ENCODE data around the gene RCAN1. TPM values are rescaled to one million over a fixed set of nuclear protein-coding genes. Genes with fewer than 3 reads are reported as not detected.

RCAN1 gene
- total RNA-seq, 2 experiments from 2014 or later, result 1.1 to 1.5 TPM

DNA sequence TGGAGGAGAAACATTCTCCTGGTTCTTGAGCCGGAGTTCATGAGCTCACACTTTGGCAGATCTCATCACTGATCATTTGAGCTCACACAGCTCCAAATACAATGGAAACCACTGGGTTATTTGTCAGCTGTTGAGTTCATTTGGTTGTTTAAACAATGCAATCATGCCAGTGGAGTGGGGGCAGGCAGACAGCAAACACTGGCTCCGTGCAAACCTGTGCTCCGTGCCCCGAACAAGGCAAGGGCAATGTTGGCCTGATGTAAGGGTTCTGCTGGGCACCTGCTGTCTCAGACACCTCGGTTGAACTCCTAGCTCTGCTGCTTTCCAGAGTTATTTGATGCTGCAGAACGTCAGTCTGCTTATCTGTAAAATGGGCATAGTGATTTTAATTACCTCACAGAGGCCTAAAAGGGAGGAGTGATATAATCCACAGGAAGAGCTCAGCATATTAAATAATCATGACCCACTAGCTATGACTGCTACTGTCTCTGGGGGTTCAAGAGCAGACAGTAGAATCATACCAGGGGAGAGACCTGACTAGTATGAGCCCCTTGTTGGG lies 33.9 kb upstream of the RCAN1 start:
- no peak overlapping the region for H3K27ac Mint-ChIP-seq
- no peak for ATAC-seq (ENCODE audit: poor library complexity)
- peaks cover 6% of the 10 kb centered on the region in 2 experiments for H3K27me3 ChIP-seq (ENCODE audit: control insufficient read depth in 1 of 2, insufficient read depth in 2 of 2, low read length in 2 of 2)
- no peaks in the 10 kb centered on the region for H3K4me1 Mint-ChIP-seq (ENCODE audit: low read depth)
- H3K4me3 Mint-ChIP-seq, result no peak overlapping the region
- ChIA-PET CTCF (no interaction called here), POLR2A (no interaction called here)
- intact Hi-C loops (cut with DNase I, micrococcal nuclease), result no loop called here
- peaks cover 46% of the 10 kb centered on the region for H3K27me3 Mint-ChIP-seq
- peaks cover 10% of the 10 kb centered on the region for H3K9me3 Mint-ChIP-seq
- peaks cover 5 to 9% of the 10 kb centered on the region in 2 experiments for H3K9me3 ChIP-seq (ENCODE audit: control insufficient read depth in 1 of 2, insufficient read depth in 1 of 2, low read length in 2 of 2)
- no peak overlapping the region for H3K27ac ChIP-seq (ENCODE audit: low read depth in 1 of 2, low read length in 2 of 2)
- H3K4me1 ChIP-seq (ENCODE audit: insufficient read depth, low read length), result no peaks in the 10 kb centered on the region
- TF ChIP-seq, protein P1, sequence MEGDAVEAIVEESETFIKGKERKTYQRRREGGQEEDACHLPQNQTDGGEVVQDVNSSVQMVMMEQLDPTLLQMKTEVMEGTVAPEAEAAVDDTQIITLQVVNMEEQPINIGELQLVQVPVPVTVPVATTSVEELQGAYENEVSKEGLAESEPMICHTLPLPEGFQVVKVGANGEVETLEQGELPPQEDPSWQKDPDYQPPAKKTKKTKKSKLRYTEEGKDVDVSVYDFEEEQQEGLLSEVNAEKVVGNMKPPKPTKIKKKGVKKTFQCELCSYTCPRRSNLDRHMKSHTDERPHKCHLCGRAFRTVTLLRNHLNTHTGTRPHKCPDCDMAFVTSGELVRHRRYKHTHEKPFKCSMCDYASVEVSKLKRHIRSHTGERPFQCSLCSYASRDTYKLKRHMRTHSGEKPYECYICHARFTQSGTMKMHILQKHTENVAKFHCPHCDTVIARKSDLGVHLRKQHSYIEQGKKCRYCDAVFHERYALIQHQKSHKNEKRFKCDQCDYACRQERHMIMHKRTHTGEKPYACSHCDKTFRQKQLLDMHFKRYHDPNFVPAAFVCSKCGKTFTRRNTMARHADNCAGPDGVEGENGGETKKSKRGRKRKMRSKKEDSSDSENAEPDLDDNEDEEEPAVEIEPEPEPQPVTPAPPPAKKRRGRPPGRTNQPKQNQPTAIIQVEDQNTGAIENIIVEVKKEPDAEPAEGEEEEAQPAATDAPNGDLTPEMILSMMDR (IDR thresholded peaks at IDR 0.05), result no peak
- no peaks in the 10 kb centered on the region for H3K36me3 ChIP-seq (ENCODE audit: insufficient read depth, low read length)
- no peak overlapping the region for H3K4me3 ChIP-seq (ENCODE audit: low read length)
- no peaks in the 10 kb centered on the region for H3K36me3 Mint-ChIP-seq (ENCODE audit: low read depth)
- DNase-seq, result no peak

DNA sequence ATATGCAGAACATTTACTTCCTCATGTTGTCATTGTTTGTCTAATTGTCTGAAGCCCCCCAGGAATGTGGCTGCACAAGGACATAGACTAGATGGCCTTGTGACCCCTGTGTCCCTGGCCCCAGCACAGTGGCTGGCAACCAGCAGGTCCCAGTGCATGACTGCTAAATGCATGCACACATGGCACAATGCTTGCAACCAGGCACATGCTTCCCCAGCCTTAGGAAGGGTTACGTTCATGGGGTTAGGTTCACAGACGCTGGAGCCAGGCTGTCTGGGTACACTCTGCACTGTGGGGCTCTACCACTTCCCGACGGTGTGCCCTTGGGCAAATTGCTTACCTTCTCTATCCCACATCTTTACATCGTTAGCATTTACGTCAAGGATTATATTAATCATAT lies 32.6 kb upstream of the RCAN1 start:
- H3K27me3 ChIP-seq (ENCODE audit: control insufficient read depth in 1 of 2, insufficient read depth in 2 of 2, low read length in 2 of 2), result peaks cover under 1 to 1% of the 10 kb centered on the region in 2 experiments
- no peak for DNase-seq
- H3K36me3 Mint-ChIP-seq (ENCODE audit: low read depth), result no peaks in the 10 kb centered on the region
- ChIA-PET POLR2A (no interaction called here), CTCF (no interaction called here)
- H3K27ac Mint-ChIP-seq, result no peak overlapping the region
- TF ChIP-seq, protein P1 (IDR thresholded peaks at IDR 0.05), result no peak
- no peak overlapping the region for H3K4me3 ChIP-seq (ENCODE audit: low read length)
- ATAC-seq (ENCODE audit: poor library complexity), result no peak
- H3K36me3 ChIP-seq (ENCODE audit: insufficient read depth, low read length), result no peaks in the 10 kb centered on the region
- no peaks in the 10 kb centered on the region for H3K4me1 ChIP-seq (ENCODE audit: insufficient read depth, low read length)
- H3K27ac ChIP-seq (ENCODE audit: low read depth in 1 of 2, low read length in 2 of 2), result no peak overlapping the region
- peaks cover 33% of the 10 kb centered on the region for H3K27me3 Mint-ChIP-seq
- intact Hi-C loops (cut with DNase I, micrococcal nuclease), result no loop called here
- H3K4me3 Mint-ChIP-seq, result no peak overlapping the region
- peaks cover 5 to 9% of the 10 kb centered on the region in 2 experiments for H3K9me3 ChIP-seq (ENCODE audit: control insufficient read depth in 1 of 2, insufficient read depth in 1 of 2, low read length in 2 of 2)
- H3K4me1 Mint-ChIP-seq (ENCODE audit: low read depth), result no peaks in the 10 kb centered on the region
- H3K9me3 Mint-ChIP-seq, result peaks cover 5% of the 10 kb centered on the region

DNA sequence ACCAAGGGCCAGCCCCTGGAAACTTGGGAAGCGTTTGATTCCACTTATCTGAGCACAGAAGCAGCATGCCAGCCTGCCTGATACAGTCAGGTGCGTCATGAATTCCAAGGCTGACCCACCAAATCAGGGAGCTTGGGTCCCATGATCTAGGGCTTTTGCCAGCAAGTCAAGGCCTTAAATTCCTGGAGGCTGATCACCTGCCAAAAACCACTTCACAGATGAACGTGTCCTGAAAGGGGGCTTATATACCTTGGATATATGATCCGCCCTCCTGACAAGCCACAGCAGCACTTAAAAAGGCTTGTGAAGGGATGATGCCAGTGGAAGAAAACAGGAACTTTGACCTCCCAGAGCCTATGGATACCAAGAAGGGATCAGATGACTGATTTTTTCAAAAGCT lies 29.9 kb upstream of the RCAN1 start:
- no peaks in the 10 kb centered on the region for H3K9me3 ChIP-seq (ENCODE audit: control insufficient read depth in 1 of 2, insufficient read depth in 1 of 2, low read length in 2 of 2)
- Mint-ChIP-seq H3K27me3 (peaks cover 15% of the 10 kb centered on the region), H3K36me3 (ENCODE audit: low read depth) (no peaks in the 10 kb centered on the region), H3K4me3 (no peak overlapping the region), H3K4me1 (ENCODE audit: low read depth) (peaks cover 12% of the 10 kb centered on the region), H3K27ac (no peak overlapping the region), H3K9me3 (no peaks in the 10 kb centered on the region)
- H3K4me1 ChIP-seq (ENCODE audit: insufficient read depth, low read length), result peaks cover 7% of the 10 kb centered on the region
- no peak for DNase-seq
- no peaks in the 10 kb centered on the region for H3K36me3 ChIP-seq (ENCODE audit: insufficient read depth, low read length)
- ATAC-seq (ENCODE audit: poor library complexity), result no peak
- CTCF ChIA-PET, result interaction anchor here (0.6 kb wide), 1 partner anchor 8 kb away, joined by 3 read pairs; no protein-coding TSS in a partner anchor
- TF ChIP-seq, protein P1 (IDR thresholded peaks at IDR 0.05), result no peak
- H3K27me3 ChIP-seq (ENCODE audit: control insufficient read depth in 1 of 2, insufficient read depth in 2 of 2, low read length in 2 of 2), result no peaks in the 10 kb centered on the region
- intact Hi-C loops (cut with DNase I, micrococcal nuclease), result no loop called here
- H3K27ac ChIP-seq (ENCODE audit: low read depth in 1 of 2, low read length in 2 of 2), result no peak overlapping the region
- no peak overlapping the region for H3K4me3 ChIP-seq (ENCODE audit: low read length)
- POLR2A ChIA-PET, result no interaction called here

All from CD4-positive, alpha-beta T cell (primary cell).